ENCODE data around the gene MEF2D.

Gene MEF2D

GRCh38 chr1:156500793-156501506, 375 bp upstream of the MEF2D start:
- DNase-seq (ENCODE audit: insufficient read length, low spot score) = peak; percentile 96
- peak; percentile 71 for TF ChIP-seq POLR2A (IDR thresholded peaks at IDR 0.05; ENCODE audit: low read depth, low read length)
- no peak for FAIRE-seq

GRCh38 chr1:156499842-156500542, 583 bp downstream of the MEF2D start:
- no peak for DNase-seq (ENCODE audit: insufficient read length, low spot score)
- no peak for TF ChIP-seq POLR2A (IDR thresholded peaks at IDR 0.05; ENCODE audit: low read depth, low read length)
- no peak for FAIRE-seq

GRCh38 chr1:156499194-156499841, 1.3 kb downstream of the MEF2D start:
- FAIRE-seq = no peak

GRCh38 chr1:156498432-156499193, 2.0 kb downstream of the MEF2D start:
- no peak for DNase-seq (ENCODE audit: insufficient read length, low spot score)
- peak; percentile 77 for TF ChIP-seq POLR2A (IDR thresholded peaks at IDR 0.05; ENCODE audit: low read depth, low read length)

More at GRCh38 chr1:156499194-156499841, 1.3 kb downstream of the MEF2D start:
- no peak for TF ChIP-seq POLR2A (IDR thresholded peaks at IDR 0.05; ENCODE audit: low read depth, low read length)
- no peak for DNase-seq (ENCODE audit: insufficient read length, low spot score)

GRCh38 chr1:156497743-156498431, 2.7 kb downstream of the MEF2D start:
- no peak for DNase-seq (ENCODE audit: insufficient read length, low spot score)
- no peak for TF ChIP-seq POLR2A (IDR thresholded peaks at IDR 0.05; ENCODE audit: low read depth, low read length)
- no peak for FAIRE-seq

More at GRCh38 chr1:156498432-156499193, 2.0 kb downstream of the MEF2D start:
- no peak for FAIRE-seq

GRCh38 chr1:156497078-156497742, 3.4 kb downstream of the MEF2D start:
- FAIRE-seq (no peak), DNase-seq (ENCODE audit: insufficient read length, low spot score) (no peak)
- TF ChIP-seq POLR2A (IDR thresholded peaks at IDR 0.05; ENCODE audit: low read depth, low read length) = no peak

- no peak for DNase-seq (ENCODE audit: insufficient read length, low spot score)
- FAIRE-seq = no peak
- no peak for TF ChIP-seq POLR2A (IDR thresholded peaks at IDR 0.05; ENCODE audit: low read depth, low read length)
Measured at GRCh38 chr1:156496211-156496761, 4.3 kb downstream of the MEF2D start.

- no peak for FAIRE-seq
- no peak for TF ChIP-seq POLR2A (IDR thresholded peaks at IDR 0.05; ENCODE audit: low read depth, low read length)
- DNase-seq (ENCODE audit: insufficient read length, low spot score) = no peak
Measured at GRCh38 chr1:156495401-156496140, 5.0 kb downstream of the MEF2D start.

GRCh38 chr1:156494309-156494895, 6.2 kb downstream of the MEF2D start:
- no peak for FAIRE-seq
- no peak for TF ChIP-seq POLR2A (IDR thresholded peaks at IDR 0.05; ENCODE audit: low read depth, low read length)
- no peak for DNase-seq (ENCODE audit: insufficient read length, low spot score)

- no peak for FAIRE-seq
- TF ChIP-seq POLR2A (IDR thresholded peaks at IDR 0.05; ENCODE audit: low read depth, low read length) = no peak
- DNase-seq (ENCODE audit: insufficient read length, low spot score) = no peak
Measured at GRCh38 chr1:156493742-156494141, 6.8 kb downstream of the MEF2D start.

GRCh38 chr1:156493154-156493631, 7.4 kb downstream of the MEF2D start:
- FAIRE-seq (no peak), DNase-seq (ENCODE audit: insufficient read length, low spot score) (no peak)
- TF ChIP-seq POLR2A (IDR thresholded peaks at IDR 0.05; ENCODE audit: low read depth, low read length) = no peak
